Epithelial cell of esophagus (primary cell): ENCODE data around the gene ATP10A.

Source experiments
- DNase-seq: peaks from one replicate; pipeline ENCODE4 v3.0.0; 2010; ENCODE audit warnings: low read depth
- H3K4me3 ChIP-seq: 2 replicates; pipeline ENCODE4 v1.5.1; 2011; ENCODE audit warnings: mild to moderate bottlenecking, low read length, control low read depth
- CTCF ChIP-seq: IDR thresholded peaks from 2 replicates; pipeline ENCODE4 v1.5.1; 2011; ENCODE audit warnings: low read depth, mild to moderate bottlenecking, low read length, control low read depth, inconsistent platforms; ENCODE audit not compliant: insufficient read depth; ENCODE audit errors: missing control alignments

The ATP10A gene

GRCh38 chr15:25679492-25679891, 183.6 kb downstream of the ATP10A start:
- no peak for TF ChIP-seq CTCF
- no peak overlapping the region for H3K4me3 ChIP-seq
- no peak for DNase-seq

- DNase-seq, result no peak
- no peak overlapping the region for H3K4me3 ChIP-seq
- no peak for TF ChIP-seq CTCF
Observed at GRCh38 chr15:25678500-25678855, 184.6 kb downstream of the ATP10A start.

- no peak for DNase-seq
- no peak for TF ChIP-seq CTCF
- no peak overlapping the region for H3K4me3 ChIP-seq
Observed at GRCh38 chr15:25677719-25678499, 185.2 kb downstream of the ATP10A start.

GRCh38 chr15:25676070-25676469, 187.1 kb downstream of the ATP10A start:
- TF ChIP-seq CTCF, result no peak
- DNase-seq, result no peak
- no peak overlapping the region for H3K4me3 ChIP-seq

GRCh38 chr15:25675396-25675795, 187.7 kb downstream of the ATP10A start:
- TF ChIP-seq CTCF, result no peak
- no peak overlapping the region for H3K4me3 ChIP-seq
- no peak for DNase-seq

- TF ChIP-seq CTCF, result no peak
- no peak for DNase-seq
- no peak overlapping the region for H3K4me3 ChIP-seq
Observed at GRCh38 chr15:25674913-25675312, 188.2 kb downstream of the ATP10A start.

GRCh38 chr15:25673972-25674371, 189.2 kb downstream of the ATP10A start:
- no peak for DNase-seq
- H3K4me3 ChIP-seq, result no peak overlapping the region
- TF ChIP-seq CTCF, result no peak
